GM19025 (cell line): ENCODE results near the gene GUCY2F.

Source experiments
- ATAC-seq: cut with Tn5 transposase; IDR thresholded peaks from one replicate; pipeline ENCODE4 v1.9.1; 2021; ENCODE audit warnings: mild to moderate bottlenecking, low read depth, moderate library complexity; ENCODE audit not compliant: unreplicated experiment

The GUCY2F gene

GRCh38 chrX:109398061-109398460 is 83.8 kb downstream of the GUCY2F start:
- ATAC-seq: no peak

DNA sequence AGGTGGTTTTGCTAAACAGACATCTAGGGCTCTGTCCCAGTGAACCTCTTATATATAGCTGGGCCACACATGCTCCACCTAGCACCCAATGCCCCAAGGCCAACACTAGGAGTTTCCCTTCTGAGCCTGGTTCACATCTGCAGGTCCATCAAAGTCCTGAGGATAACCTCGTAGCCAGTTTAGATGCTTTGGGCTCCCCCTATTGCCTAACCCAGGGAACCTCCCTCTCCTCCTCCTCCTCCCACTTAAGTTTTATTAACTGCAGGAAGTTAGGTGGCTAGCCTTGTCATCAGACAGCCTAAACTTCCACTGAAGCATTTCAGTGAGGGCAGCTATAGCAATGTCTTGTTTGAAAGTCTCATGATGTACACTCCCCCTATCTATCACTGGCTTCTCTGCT is 88.0 kb downstream of the GUCY2F start:
- ATAC-seq: no peak

DNA sequence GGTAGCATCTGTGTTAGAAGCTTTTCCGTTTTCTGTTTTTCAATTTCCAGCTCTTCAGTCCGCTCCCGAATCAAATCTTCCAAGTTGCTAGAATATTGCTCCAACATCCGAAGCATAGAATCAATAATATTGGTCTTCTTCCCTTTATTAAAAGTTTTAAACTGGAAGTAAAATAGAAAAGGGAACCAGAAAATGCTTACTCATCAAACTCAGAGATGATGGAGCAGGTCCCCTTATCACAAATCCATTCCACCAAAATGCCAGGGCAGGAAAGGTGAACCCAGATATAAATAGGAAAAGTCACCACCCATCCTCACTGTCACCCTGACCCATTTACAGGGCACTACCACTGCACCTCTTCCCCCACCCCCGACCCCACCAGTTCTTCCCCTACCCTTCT is 89.0 kb downstream of the GUCY2F start:
- no peak for ATAC-seq

- ATAC-seq: no peak
These were observed 91.3 kb downstream of the GUCY2F start for GRCh38 chrX:109390556-109390955.

DNA sequence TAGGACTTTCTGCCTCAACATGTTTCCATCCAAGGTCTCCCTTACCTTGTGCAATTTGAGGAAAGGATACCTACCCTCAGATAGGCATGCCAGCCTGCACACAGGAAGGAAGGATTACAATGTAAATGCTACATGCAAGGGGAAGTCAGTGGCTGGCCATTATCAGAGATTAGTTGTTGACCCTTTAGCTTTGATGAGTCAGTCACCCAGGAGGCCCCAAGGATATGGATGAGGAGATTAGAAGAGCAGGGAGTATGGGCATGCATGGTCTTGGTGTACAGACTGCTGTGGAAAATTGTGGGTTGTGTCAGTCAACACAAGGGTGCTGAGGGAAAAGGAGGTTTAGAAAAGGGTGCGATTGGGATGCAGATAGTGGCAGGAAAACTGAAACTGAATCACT is 92.0 kb downstream of the GUCY2F start:
- ATAC-seq: no peak

GRCh38 chrX:109384699-109385098 is 97.2 kb downstream of the GUCY2F start:
- no peak for ATAC-seq

DNA sequence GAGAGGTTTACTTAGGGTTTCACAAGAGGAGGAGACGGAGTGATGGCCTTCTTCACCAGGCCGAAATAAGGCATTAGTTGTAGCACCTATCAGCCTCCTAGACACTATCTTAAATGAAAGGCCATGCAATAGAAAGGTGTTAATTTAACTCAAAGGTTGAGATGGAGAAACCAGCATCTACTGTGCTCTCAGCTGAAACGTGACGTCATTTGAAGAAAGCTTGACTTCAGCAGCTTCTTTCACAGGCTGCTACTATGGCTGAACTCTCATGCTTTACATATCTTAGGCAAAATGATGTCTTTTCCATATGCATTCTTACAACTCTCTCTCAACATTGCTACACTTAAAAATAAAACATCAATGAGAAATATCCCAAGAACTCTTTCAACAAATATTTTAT is 99.6 kb downstream of the GUCY2F start:
- ATAC-seq: no peak

- no peak for ATAC-seq
These were observed 103.6 kb downstream of the GUCY2F start for GRCh38 chrX:109378281-109378680.

GRCh38 chrX:109374262-109374960 is 107.5 kb downstream of the GUCY2F start:
- ATAC-seq: no peak

- ATAC-seq: no peak
These were observed 108.4 kb downstream of the GUCY2F start for GRCh38 chrX:109373468-109373867.

DNA sequence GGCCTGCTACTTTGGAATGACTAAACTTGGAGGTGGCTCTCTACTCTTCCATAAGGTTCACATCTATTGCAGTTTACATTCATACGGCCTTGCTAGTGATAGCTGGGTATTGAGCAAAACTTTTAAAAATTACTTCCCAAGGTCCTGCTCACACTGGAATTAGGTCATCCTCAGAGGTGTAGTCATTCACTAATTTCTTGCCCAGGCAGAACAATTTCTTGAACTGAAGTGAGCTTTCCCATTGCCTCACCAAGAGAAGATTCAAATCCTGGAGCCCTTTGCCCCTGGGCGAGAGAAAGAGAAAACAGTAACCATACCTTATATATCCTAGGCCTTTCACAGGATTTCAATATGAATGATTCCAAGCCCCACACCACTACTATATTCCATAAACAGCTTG is 109.2 kb downstream of the GUCY2F start:
- no peak for ATAC-seq

DNA sequence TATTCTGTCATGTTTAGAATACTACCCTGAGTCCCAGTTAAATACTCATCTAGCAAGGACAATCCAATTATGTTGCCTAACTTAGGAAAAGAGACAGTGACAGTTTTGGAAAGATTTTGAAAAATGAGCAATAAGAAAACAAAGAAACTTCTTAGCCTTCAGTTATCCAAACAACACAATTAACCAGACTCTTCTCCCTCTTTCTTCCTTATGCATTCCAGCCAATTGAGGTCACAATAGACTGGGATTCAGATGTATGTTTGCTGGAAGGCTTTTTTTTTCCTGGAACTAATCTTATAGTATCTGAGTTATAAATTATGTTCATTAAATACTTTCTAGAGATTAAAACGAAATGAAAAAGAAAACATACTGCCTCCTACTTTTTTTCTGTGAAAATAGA is 109.6 kb downstream of the GUCY2F start:
- ATAC-seq: no peak

GRCh38 chrX:109362101-109362500 is 119.8 kb downstream of the GUCY2F start:
- no peak for ATAC-seq

DNA sequence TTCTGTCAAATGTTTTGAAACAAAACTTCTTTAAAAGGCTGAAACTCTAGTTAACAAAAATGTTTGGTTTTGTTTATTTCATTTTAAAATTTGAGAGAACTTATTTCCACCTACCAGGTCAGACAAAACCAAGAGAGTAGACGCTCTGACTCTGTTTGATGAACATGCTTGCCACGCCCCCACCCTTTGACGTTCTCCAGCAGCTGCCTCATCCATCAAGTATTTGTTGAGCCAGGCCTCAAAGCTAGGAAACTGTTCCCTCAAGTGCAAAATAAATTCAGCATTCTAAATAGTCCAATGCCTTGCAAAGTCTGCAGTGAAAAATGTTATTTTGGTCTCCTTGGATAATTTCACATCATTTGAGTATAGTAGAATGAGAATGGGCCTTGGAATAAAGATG is 121.6 kb downstream of the GUCY2F start:
- ATAC-seq: no peak

DNA sequence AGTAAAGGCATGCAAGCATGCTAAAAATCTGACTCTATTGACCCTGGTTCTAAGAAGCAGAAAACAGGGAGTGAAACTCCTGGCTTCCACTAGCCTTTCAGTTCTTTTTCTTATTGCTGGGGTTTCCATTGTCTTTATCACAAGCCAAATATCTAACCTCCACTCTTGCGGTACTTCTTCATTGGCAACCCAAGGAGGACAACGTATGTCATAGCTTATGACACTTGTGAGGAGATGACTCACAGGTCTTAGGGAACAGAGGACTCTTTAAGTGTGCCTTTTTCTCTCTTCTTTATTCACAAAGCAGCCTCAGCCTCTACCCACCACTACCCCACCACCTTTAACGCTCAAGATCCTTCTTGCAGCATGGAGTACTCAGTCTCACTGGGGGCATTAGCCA is 124.2 kb downstream of the GUCY2F start:
- no peak for ATAC-seq

DNA sequence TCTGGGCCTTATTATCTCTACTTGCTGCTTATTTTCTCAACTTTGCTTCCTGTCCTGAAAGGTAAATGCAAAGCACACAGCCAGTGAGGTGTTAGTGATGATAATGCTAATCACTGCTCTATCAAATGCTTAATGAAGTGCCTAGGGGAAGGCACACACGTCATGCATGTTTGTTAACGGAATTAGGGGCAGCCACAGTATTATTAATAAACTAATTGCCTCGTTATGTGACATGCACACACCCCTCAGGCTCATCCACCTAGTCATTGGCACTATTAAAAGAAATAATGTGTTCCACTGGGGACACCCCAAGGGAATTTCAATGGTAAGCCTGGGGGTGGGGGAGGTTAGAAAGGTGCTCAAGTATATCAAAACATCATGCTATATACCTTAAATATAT is 125.2 kb downstream of the GUCY2F start:
- no peak for ATAC-seq

DNA sequence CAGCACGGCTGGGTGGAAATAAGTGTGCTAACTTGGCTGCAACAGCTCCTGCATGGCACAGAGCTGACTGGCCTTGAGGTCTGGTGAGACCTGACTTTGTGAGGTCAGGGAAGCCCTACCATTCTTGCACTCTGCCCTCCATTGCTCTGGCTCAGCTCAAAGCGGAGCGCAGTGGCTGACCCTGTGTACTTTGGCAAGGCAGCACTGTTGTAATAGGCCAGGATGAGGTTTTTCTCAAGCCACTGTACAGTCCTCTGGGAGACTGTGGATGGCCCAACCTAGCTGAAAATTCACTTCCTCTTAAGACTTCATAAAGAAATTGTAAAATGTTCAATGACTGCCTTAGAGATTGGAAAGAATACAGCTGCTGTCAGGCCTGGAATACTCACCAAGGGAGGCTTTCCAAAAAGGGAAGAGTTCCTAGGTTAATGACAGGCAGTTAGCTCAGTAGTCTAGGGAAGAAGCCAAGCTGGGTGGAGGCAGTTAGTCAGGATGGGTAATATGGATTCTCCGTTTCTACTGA is 129.8 kb downstream of the GUCY2F start:
- ATAC-seq: no peak

- no peak for ATAC-seq
These were observed 130.3 kb downstream of the GUCY2F start for GRCh38 chrX:109351557-109351956.

- no peak for ATAC-seq
These were observed 131.3 kb downstream of the GUCY2F start for GRCh38 chrX:109350551-109350950.

- no peak for ATAC-seq
These were observed 131.8 kb downstream of the GUCY2F start for GRCh38 chrX:109350051-109350450.

DNA sequence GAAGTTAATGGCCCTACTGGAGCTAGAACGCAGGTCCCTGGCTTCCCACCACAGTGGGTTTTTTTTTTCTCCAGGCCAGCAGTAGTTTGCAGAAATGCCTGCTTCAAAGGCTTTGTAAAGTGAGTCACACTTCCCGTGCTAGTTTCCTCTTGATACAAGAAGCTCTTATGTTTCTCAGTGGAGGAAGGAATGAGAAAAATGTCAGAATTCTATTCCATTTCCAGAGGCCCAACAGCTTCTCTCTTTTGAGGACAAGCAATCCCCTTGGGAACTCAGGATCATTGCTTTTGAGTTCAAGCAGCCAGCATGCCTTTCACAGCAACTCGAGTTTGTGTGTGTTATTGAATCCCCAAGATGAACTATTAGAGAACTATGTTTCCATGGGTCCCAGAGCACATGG is 134.3 kb downstream of the GUCY2F start:
- no peak for ATAC-seq

- no peak for ATAC-seq
These were observed 135.4 kb downstream of the GUCY2F start for GRCh38 chrX:109346491-109346890.

DNA sequence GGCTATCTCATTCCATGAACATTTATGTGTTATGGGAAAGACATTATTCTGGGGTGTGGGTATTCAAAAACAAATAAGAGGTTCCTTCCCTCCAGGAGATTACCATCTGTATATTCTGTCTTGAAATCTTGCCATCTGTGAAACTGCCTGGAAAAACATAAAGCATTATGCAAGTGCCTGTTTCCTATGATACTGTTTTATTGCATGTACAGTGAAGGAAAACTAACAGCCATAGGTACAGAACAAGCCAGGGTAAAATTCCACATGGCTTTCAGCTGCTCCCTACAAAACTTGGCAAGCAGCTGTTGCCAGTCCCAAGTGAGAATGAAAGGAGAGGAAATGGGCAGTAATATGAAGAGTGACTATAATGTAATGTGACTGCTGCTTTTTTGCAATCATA is 136.0 kb downstream of the GUCY2F start:
- ATAC-seq: no peak
